Measurements from ENCODE around the gene PRR29.
A peak's percentile ranks its signal among the peaks of the same experiment; 100 is the strongest.

PRR29 gene

DNA sequence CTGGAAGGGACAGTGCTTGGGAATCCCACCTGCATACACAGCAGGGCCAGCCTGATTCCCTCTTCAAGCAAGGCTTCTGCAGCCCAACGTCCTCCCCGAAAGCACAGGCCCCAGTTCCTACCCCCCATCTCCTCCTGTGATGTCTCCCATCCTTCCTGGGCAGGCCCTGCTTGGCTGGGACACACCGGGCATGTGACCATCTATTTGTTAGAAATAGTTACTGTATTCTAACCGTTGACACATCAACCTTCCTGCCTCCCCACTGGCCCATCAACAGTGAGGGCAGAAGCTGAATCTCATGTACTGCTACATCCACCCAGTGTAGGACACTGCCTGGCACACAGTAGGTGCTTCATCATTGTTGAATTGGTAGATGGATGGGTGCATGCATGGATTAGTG lies 10.7 kb downstream of the PRR29 start:
- no peak overlapping the region for H3K4me2 ChIP-seq (ENCODE audit: low read length)
- no peaks in the 10 kb centered on the region for H3K4me1 ChIP-seq
- H3K9me3 ChIP-seq (ENCODE audit: control insufficient read depth, low read length), result no peaks in the 10 kb centered on the region
- H3K4me3 ChIP-seq (ENCODE audit: low read depth, low read length), result no peak overlapping the region
- H3K79me2 ChIP-seq, result no peaks in the 10 kb centered on the region
- no peak overlapping the region for H3K9ac ChIP-seq
- TF ChIP-seq, protein P1, sequence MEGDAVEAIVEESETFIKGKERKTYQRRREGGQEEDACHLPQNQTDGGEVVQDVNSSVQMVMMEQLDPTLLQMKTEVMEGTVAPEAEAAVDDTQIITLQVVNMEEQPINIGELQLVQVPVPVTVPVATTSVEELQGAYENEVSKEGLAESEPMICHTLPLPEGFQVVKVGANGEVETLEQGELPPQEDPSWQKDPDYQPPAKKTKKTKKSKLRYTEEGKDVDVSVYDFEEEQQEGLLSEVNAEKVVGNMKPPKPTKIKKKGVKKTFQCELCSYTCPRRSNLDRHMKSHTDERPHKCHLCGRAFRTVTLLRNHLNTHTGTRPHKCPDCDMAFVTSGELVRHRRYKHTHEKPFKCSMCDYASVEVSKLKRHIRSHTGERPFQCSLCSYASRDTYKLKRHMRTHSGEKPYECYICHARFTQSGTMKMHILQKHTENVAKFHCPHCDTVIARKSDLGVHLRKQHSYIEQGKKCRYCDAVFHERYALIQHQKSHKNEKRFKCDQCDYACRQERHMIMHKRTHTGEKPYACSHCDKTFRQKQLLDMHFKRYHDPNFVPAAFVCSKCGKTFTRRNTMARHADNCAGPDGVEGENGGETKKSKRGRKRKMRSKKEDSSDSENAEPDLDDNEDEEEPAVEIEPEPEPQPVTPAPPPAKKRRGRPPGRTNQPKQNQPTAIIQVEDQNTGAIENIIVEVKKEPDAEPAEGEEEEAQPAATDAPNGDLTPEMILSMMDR (IDR thresholded peaks at IDR 0.05), result no peak
- H3K36me3 ChIP-seq (ENCODE audit: control insufficient read depth, insufficient read depth, low read length), result no peaks in the 10 kb centered on the region
- H2AFZ ChIP-seq, result no peak overlapping the region
- peak overlapping the region; percentile 29 for H3K27ac ChIP-seq
- no peaks in the 10 kb centered on the region for H3K27me3 ChIP-seq (ENCODE audit: control insufficient read depth, insufficient read depth, low read length)

DNA sequence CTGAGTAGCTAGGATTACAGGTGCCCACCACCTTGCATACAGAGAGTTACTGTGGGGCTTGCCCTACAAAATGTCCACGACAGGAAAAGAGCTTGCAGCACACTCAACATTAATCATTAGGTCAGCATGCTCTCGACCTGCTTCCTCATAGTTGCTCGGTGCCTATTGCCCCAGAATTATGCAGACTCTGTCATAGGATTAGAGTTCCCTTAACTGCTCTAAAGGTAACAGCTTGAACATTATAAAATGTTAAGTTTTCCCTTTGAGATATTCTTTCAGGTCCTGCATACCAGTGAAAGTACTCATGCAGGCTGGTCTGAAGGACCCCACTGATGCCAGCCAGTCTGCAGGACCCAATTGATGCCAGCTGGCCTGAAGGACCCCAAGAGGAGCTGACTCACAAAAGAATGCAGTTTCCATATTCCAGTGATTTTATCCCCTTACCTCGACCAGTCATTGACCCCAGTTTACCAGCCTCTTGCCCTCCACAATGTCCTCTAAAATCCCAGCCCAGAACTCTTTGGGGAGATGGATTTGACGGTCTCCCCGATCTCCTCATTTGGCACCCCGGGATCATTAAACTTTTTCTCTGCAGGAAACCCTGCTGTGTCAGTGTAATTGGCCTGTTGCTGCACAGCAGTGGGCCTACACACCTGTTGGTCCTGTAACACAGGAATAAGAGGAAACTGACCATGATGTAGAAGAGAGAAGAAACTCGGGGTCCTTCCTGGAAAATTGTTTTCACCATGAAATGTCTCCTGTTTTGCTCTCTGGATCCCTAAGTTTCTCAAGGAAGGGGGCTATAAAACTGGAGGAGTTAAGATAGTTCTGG lies 11.6 kb downstream of the PRR29 start:
- H3K4me1 ChIP-seq, result no peaks in the 10 kb centered on the region
- no peaks in the 10 kb centered on the region for H3K9me3 ChIP-seq (ENCODE audit: control insufficient read depth, low read length)
- TF ChIP-seq, protein P1 (IDR thresholded peaks at IDR 0.05), result no peak
- no peak overlapping the region for H2AFZ ChIP-seq
- no peaks in the 10 kb centered on the region for H3K36me3 ChIP-seq (ENCODE audit: control insufficient read depth, insufficient read depth, low read length)
- H3K79me2 ChIP-seq, result no peaks in the 10 kb centered on the region
- no peak overlapping the region for H3K4me3 ChIP-seq (ENCODE audit: low read depth, low read length)
- no peaks in the 10 kb centered on the region for H3K27me3 ChIP-seq (ENCODE audit: control insufficient read depth, insufficient read depth, low read length)
- H3K27ac ChIP-seq, result no peak overlapping the region
- no peak overlapping the region for H3K9ac ChIP-seq
- H3K4me2 ChIP-seq (ENCODE audit: low read length), result no peak overlapping the region

DNA sequence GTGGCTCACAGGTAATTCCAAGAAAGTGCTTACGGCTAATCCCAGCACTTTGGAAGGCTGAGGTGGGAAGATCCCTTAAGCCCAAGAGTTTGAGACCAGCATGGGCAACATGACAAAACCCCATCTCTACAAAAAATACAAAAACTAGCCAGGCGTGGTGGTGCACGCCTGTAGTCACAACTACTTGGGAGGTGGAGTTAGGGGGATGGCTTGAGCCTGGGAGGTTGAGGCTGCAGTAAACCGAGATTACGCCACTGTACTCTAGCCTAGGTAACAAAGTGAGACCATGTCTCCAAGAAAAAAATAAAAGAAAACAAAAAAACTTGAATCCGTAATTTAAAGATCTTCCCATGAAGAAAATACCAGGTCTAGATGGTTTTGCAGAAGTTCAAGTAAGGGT lies 17.3 kb downstream of the PRR29 start:
- Histone ChIP-seq H3K79me2 (no peaks in the 10 kb centered on the region), H3K9ac (no peak overlapping the region), H3K9me3 (ENCODE audit: control insufficient read depth, low read length) (no peaks in the 10 kb centered on the region), H3K36me3 (ENCODE audit: control insufficient read depth, insufficient read depth, low read length) (no peaks in the 10 kb centered on the region), H3K27me3 (ENCODE audit: control insufficient read depth, insufficient read depth, low read length) (no peaks in the 10 kb centered on the region), H2AFZ (no peak overlapping the region), H3K4me3 (ENCODE audit: low read depth, low read length) (no peak overlapping the region), H3K27ac (no peak overlapping the region), H3K4me2 (ENCODE audit: low read length) (no peak overlapping the region), H3K4me1 (no peaks in the 10 kb centered on the region)
- TF ChIP-seq, protein P1 (IDR thresholded peaks at IDR 0.05), result no peak

DNA sequence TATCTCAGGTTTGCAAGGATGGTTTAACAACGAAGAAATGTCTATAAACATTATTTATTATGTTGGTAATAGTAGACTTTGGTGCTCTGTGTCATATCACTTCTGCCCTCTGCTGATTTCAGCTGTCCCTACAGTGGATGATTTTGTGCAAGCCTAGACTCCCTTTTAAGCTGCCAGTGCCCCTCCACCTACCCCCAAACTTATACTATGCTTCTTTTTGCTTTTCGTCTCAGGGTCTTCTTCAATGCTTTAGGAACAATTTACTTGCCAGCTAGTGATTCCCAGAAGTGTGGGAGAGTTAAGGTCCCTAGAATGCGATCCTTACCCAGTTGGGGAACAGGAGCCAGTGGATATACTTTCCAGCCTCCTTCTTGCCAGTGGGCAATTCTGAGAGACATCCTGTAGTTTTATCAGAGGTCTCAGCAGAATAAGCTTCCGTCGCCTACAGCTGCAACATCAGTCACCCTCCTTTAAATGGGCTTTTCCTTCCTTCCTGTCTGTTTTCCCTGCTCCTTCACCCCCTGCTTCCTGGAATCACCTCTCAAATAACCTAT lies 18.2 kb downstream of the PRR29 start:
- no peaks in the 10 kb centered on the region for H3K4me1 ChIP-seq
- H3K4me2 ChIP-seq (ENCODE audit: low read length), result peak overlapping the region; percentile 23
- H3K79me2 ChIP-seq, result no peaks in the 10 kb centered on the region
- peak overlapping the region; percentile 8 for H3K27ac ChIP-seq
- no peaks in the 10 kb centered on the region for H3K36me3 ChIP-seq (ENCODE audit: control insufficient read depth, insufficient read depth, low read length)
- H2AFZ ChIP-seq, result no peak overlapping the region
- TF ChIP-seq, protein P1 (IDR thresholded peaks at IDR 0.05), result no peak
- H3K9me3 ChIP-seq (ENCODE audit: control insufficient read depth, low read length), result no peaks in the 10 kb centered on the region
- no peaks in the 10 kb centered on the region for H3K27me3 ChIP-seq (ENCODE audit: control insufficient read depth, insufficient read depth, low read length)
- no peak overlapping the region for H3K9ac ChIP-seq
- no peak overlapping the region for H3K4me3 ChIP-seq (ENCODE audit: low read depth, low read length)

Data from parathyroid adenoma (tissue), 2 donors.